Stimulated activated naive B cell treated with anti-CD40 and anti-IgM and Interleukin-4, amounts not matched to agents 10 μg/mL and 1 μg/mL and 100 μg/mL, for 72 hours (primary cell): ENCODE data around the gene TAS2R60.
"Not testable (repeated sequence)": the region's sequence is repeated elsewhere in the genome, so short reads cannot be mapped to it uniquely, and the experiment has no call there.

Experiments
- ATAC-seq, 2 donors: fragments of 150-1000 bp; cut with Tn5 transposase; replicated peaks; 2 replicates each; pipeline ENCODE4 v1.10.0; 2021; ENCODE audit warnings: moderate library complexity in 1 of 2
- DNase-seq: peaks from one replicate; pipeline ENCODE4 v3.0.0; 2021
- H3K27ac Mint-ChIP-seq: one replicate; pipeline ENCODE4 v1.8.0; 2022; ENCODE audit warnings: mild to moderate bottlenecking, mixed read lengths
- H3K27me3 Mint-ChIP-seq, 2 donors: one replicate each; pipeline ENCODE4 v1.8.0; 2022; ENCODE audit warnings: mixed read lengths in 2 of 2
- H3K36me3 Mint-ChIP-seq, 2 donors: one replicate each; pipeline ENCODE4 v1.8.0; 2022; ENCODE audit warnings: mixed read lengths in 2 of 2, mild to moderate bottlenecking in 1 of 2
- H3K4me1 Mint-ChIP-seq, 2 donors: one replicate each; pipeline ENCODE4 v1.8.0; 2022; ENCODE audit warnings: mixed read lengths in 2 of 2, mild to moderate bottlenecking in 1 of 2
- H3K4me3 Mint-ChIP-seq, 2 donors: one replicate each; pipeline ENCODE4 v1.8.0; 2022; ENCODE audit warnings: mild to moderate bottlenecking in 2 of 2, mixed read lengths in 2 of 2, moderate library complexity in 1 of 2
- H3K9me3 Mint-ChIP-seq, 2 donors: one replicate each; pipeline ENCODE4 v1.8.0; 2022; ENCODE audit warnings: mixed read lengths in 2 of 2, mild to moderate bottlenecking in 1 of 2

TAS2R60 gene

DNA sequence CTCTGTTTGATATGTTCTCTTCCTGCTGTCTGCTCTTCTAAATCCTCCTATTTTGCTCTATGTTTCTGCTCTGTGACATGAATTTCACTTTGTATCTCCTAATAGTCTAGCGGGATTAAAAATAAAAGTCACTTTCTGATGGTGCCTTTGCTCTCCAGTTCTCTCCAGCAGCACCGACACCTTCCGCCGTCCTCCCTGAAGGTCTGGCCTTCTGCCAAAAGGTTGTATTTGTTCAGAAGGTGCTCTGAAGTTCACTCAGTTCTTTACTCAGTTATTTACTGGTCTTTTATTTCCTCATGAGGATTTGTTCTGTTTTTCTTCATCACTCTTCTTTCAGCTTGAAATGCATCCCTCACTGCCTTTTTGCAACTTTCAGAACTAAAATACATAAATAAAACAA lies 23.4 kb upstream of the TAS2R60 start:
- DNase-seq (no peak), ATAC-seq (no peak)
- H3K27ac Mint-ChIP-seq: no peak overlapping the region
- no peak overlapping the region for H3K4me3 Mint-ChIP-seq
- peaks cover 32 to 40% of the 10 kb centered on the region in 2 donors for H3K27me3 Mint-ChIP-seq
- H3K36me3 Mint-ChIP-seq: no peaks in the 10 kb centered on the region
- H3K4me1 Mint-ChIP-seq: no peaks in the 10 kb centered on the region
- H3K9me3 Mint-ChIP-seq: peaks cover 0 to 3% of the 10 kb centered on the region in 2 donors

DNA sequence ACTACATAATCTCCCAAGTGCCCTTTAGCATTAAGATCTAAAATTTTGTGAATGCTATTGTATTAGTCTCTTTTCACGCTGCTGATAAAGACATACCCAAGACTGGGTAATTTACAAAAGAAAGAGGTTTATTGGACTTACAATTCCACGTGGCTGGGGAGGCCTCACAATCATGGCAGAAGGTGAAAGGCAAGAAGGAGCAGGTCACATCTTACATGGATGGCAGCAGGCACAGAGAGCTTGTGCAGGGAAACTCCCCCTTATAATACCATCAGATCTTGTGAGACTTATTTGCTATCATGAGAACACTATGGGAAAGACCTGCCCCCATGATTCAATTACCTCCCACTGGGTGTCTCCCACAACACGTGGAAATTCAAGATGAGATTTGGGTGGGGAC lies 22.6 kb upstream of the TAS2R60 start:
- H3K4me3 Mint-ChIP-seq, H3K9me3 Mint-ChIP-seq, H3K27ac Mint-ChIP-seq: not testable (repeated sequence)

DNA sequence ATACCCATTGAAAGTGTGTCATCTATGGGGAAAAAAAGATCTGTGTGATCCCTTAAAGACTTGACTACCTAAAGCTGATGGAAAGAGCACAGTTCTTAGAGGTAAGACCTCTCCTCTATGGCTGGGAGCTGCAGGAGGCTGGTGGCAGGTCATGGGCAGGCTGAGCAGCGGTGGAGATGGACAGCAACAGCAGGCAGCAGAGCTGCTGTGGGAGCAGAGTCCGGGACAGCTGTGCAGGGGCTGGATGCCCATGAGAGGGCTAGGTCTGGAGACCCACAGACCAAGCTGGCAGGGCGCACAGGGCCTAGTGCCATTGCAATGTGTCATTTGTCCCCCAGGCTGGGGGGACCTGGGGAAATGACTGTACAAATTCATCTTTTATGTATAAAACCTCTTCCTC lies 21.2 kb upstream of the TAS2R60 start:
- Mint-ChIP-seq H3K9me3 (peaks cover 0 to 3% of the 10 kb centered on the region in 2 donors), H3K4me3 (no peak overlapping the region), H3K36me3 (no peaks in the 10 kb centered on the region), H3K27ac (no peak overlapping the region), H3K27me3 (peaks cover 20 to 26% of the 10 kb centered on the region in 2 donors), H3K4me1 (no peaks in the 10 kb centered on the region)
- ATAC-seq: no peak
- DNase-seq: no peak

More for the DNA sequence above, 22.6 kb upstream of the TAS2R60 start:
- peaks cover 26 to 33% of the 10 kb centered on the region in 2 donors for H3K27me3 Mint-ChIP-seq
- not testable (repeated sequence) for H3K36me3 Mint-ChIP-seq, ATAC-seq, H3K4me1 Mint-ChIP-seq, DNase-seq

DNA sequence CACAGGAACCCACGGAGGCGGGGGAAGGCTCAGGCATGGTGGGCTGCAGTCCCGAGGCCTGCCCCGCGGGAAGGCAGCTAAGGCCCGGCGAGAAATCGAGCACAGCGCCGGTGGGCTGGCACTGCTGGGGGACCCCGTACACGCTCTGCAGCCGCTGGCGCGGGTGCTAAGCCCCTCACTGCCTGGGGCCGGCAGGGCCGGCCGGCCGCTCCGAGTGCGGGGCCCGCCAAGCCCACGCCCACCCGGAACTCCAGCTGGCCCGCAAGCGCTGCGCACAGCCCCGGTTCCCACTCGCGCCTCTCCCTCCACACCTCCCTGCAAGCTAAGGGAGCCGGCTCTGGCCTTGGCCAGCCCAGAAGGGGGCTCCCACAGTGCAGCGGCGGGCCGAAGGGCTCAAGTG lies 18.8 kb upstream of the TAS2R60 start:
- not testable (repeated sequence) for H3K4me1 Mint-ChIP-seq, H3K36me3 Mint-ChIP-seq, H3K27me3 Mint-ChIP-seq, H3K4me3 Mint-ChIP-seq, H3K27ac Mint-ChIP-seq, DNase-seq, H3K9me3 Mint-ChIP-seq, ATAC-seq

DNA sequence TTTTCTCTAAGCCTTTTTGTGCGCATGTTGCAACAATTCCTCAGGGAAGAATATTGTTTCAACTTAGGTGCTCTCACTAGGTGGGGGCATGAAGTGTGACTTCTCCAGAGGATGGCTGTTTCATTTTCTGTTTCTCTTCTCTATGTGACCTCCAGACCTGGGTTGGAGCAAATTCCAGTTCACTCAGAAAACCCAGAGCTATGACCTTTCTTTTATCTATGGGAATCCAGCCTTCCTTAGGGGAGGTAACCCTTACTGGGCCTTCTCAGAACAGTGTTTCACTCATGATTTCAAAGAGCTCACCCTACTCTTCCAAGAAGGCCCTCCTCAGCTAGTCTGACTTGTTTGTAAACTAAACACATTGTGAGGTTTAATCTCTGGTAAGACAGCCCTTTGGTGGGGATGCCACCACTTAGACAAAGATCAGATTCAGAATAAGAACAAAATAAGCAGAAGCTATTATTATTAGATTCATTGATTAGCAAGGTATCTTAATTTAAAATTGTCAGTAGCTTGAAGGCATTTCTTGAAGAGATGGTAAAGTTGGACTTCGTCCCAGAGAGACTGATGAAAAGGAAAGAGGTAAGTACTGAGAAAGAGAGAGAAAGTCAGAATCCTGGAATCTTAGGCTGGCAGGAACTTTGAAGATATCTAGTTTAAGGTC lies 16.6 kb upstream of the TAS2R60 start:
- H3K4me1 Mint-ChIP-seq: no peaks in the 10 kb centered on the region
- H3K9me3 Mint-ChIP-seq: no peaks in the 10 kb centered on the region
- DNase-seq (no peak), ATAC-seq (no peak)
- H3K4me3 Mint-ChIP-seq: no peak overlapping the region
- peaks cover 0 to 9% of the 10 kb centered on the region in 2 donors for H3K27me3 Mint-ChIP-seq
- H3K36me3 Mint-ChIP-seq: no peaks in the 10 kb centered on the region
- H3K27ac Mint-ChIP-seq: peak overlapping the region; percentile 62

DNA sequence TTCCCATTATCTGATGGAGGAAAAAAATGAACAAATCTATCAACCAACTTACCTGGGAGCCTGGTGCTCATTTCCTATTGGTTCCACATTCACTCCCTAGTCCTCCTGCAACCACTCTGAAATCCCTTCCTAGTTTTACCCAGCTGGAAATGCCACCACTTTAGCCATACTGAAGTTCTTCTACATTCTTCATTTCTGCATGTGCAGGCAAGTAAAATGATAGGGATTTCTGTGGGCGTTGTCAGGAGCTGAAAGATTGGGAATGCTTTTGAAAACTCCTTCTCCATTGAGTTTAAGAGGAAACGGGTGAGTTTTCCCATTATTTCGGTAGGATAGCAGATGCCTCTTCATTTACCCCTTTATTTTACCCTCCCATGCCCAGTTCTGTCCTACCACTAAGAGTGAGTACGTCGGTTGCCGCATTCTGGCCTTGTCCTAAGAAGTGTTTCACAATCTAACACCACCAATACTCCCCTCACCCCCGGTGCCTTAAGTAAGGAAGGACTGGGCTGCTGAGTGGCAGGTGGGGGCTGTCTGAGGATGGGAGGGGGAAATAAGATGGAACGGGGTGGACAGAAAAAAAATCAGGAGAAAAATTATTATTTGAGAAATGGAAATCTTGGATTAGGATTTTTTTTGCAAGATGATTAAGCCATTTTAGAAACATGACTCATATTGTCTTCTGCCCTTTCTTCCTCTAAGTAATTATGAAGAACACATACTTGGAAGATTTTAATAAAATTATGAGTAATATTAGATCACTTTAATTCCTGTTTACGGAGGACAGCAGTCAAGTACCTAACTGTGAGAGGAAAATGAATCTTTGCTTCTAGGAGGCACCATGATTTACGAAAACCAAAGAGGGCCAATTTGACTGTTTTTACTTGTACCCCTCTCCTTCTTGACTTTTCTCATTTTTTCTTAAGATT lies 13.2 kb upstream of the TAS2R60 start:
- H3K4me1 Mint-ChIP-seq: no peaks in the 10 kb centered on the region
- peaks cover 5 to 14% of the 10 kb centered on the region in 2 donors for H3K27me3 Mint-ChIP-seq
- no peak overlapping the region for H3K4me3 Mint-ChIP-seq
- ATAC-seq (no peak), DNase-seq (no peak)
- H3K36me3 Mint-ChIP-seq: no peaks in the 10 kb centered on the region
- H3K9me3 Mint-ChIP-seq: no peaks in the 10 kb centered on the region
- H3K27ac Mint-ChIP-seq: no peak overlapping the region

DNA sequence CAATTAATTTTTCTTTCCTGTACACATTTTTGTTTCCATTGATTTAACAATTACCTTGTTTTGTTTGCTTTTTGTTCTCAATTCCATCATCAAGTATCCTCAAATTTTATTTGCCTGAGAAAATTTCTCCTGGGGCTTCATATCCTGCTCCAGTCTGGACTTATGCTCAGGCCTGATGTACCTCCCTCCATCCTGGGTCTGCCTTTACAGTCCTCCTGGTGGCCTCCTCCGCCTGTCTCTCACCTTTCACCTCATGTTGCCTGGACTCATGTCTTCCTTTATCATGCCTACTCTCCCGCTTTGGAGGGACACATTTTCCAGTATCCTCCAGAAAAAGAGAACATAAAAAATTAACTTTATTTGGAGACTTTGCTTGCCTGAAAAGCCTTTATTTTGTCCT lies 12.1 kb upstream of the TAS2R60 start:
- no peak overlapping the region for H3K27ac Mint-ChIP-seq
- no peak overlapping the region for H3K4me3 Mint-ChIP-seq
- H3K9me3 Mint-ChIP-seq: no peaks in the 10 kb centered on the region
- peaks cover 0 to 1% of the 10 kb centered on the region in 2 donors for H3K4me1 Mint-ChIP-seq
- no peak for DNase-seq
- ATAC-seq: no peak
- no peaks in the 10 kb centered on the region for H3K36me3 Mint-ChIP-seq
- peaks cover 9 to 19% of the 10 kb centered on the region in 2 donors for H3K27me3 Mint-ChIP-seq

DNA sequence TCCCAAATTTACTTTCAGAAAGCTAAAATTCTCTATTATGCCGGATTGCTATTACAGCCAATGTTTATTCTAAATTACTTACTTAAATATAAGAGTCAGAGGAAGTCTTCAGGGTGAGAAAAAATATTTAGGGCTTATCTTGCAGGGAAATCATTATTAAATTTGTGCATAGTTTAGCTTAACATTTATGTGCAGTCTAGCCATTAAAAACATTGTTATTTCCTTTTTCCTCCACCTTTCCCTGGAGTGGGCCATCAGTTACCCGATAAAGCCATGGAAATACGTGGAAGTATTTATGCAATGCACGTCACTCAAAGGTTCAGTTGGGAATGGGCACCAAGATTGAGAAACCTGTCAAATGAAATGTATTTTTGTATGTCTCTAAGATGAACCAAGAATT lies 9.5 kb upstream of the TAS2R60 start:
- no peak overlapping the region for H3K4me3 Mint-ChIP-seq
- H3K9me3 Mint-ChIP-seq: no peaks in the 10 kb centered on the region
- peaks cover 14 to 22% of the 10 kb centered on the region in 2 donors for H3K27me3 Mint-ChIP-seq
- DNase-seq (no peak), ATAC-seq (no peak)
- no peaks in the 10 kb centered on the region for H3K36me3 Mint-ChIP-seq
- H3K4me1 Mint-ChIP-seq: peaks cover 2 to 7% of the 10 kb centered on the region in 2 donors
- H3K27ac Mint-ChIP-seq: no peak overlapping the region

DNA sequence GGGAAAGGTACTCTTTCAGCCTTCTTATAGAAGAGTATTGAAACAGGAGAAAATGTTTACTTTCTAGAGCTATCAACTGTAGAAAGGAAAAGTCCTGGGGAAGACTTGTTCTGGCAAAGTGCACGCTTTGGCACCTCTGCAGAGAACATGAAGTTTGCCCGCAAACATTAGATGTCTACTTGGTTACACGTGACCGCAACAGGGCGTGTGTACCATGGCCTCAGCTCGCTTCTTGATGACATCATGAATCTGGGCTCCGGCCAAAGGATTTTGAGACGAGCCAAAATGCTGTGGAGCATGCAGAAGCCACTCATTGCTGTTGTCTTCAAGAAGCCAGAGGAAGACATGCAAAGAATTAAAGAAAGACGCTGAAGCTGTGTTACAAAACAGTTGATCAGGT lies 8.6 kb upstream of the TAS2R60 start:
- Mint-ChIP-seq H3K9me3 (no peaks in the 10 kb centered on the region), H3K27ac (no peak overlapping the region), H3K4me1 (peaks cover 2 to 7% of the 10 kb centered on the region in 2 donors), H3K4me3 (no peak overlapping the region), H3K36me3 (no peaks in the 10 kb centered on the region), H3K27me3 (peaks cover 14 to 23% of the 10 kb centered on the region in 2 donors)
- ATAC-seq (no peak), DNase-seq (no peak)

DNA sequence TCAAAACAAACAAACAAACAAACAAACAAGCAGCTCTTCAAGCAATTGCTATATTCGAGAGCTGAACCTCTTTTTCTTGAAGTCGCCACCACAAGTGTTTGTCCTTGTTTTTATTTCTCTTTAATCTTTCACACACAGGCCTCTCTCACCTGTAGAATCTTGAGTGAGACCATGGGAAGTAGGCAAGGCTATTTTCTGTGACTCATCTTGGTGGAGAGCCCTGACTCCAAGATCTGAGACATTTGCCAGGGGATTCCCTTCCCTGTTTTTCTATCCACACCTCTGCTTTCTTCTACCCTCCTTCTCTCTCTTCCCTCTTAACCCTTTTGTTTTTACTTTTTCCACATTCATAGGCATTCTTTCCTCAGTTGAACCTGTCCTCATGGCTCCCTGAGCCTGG lies 8.0 kb upstream of the TAS2R60 start:
- Mint-ChIP-seq H3K36me3 (no peaks in the 10 kb centered on the region), H3K27me3 (peaks cover 14 to 17% of the 10 kb centered on the region in 2 donors), H3K4me1 (peaks cover 2 to 7% of the 10 kb centered on the region in 2 donors), H3K4me3 (no peak overlapping the region), H3K9me3 (no peaks in the 10 kb centered on the region), H3K27ac (no peak overlapping the region)
- ATAC-seq (no peak), DNase-seq (no peak)

DNA sequence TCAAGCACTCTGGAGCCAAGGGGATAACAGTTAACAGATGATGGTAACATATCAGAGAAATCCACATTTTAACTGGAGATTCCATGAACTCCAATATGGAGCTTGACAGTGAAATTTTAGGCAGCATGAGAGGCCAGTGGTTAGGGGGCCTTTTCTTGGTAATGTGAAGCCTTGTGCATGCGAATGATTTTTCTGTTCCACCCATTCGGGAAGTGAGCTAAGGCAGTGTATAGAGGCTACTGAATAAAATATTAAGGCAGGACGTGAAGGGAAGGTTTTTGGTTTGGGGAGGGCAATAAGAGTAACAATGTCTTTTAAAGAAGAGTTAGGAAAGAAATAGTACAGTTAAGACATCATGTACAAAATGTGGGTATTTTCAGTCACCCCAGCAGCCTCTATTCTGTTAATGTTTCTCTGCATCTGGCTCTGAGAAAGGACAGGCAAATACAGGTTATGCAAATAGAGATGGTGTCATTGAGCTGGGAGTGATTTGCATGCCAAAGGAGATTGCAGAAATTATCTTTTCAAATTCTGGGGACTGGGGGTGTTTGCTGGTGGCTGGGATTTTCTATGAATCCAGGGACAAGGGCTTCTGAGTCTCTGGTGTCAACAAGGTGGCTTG lies 6.8 kb upstream of the TAS2R60 start:
- no peaks in the 10 kb centered on the region for H3K36me3 Mint-ChIP-seq
- H3K27me3 Mint-ChIP-seq: peaks cover 13 to 14% of the 10 kb centered on the region in 2 donors
- ATAC-seq (no peak), DNase-seq (no peak)
- H3K27ac Mint-ChIP-seq: no peak overlapping the region
- H3K4me3 Mint-ChIP-seq: no peak overlapping the region
- peaks cover 2 to 7% of the 10 kb centered on the region in 2 donors for H3K4me1 Mint-ChIP-seq
- H3K9me3 Mint-ChIP-seq: no peaks in the 10 kb centered on the region

DNA sequence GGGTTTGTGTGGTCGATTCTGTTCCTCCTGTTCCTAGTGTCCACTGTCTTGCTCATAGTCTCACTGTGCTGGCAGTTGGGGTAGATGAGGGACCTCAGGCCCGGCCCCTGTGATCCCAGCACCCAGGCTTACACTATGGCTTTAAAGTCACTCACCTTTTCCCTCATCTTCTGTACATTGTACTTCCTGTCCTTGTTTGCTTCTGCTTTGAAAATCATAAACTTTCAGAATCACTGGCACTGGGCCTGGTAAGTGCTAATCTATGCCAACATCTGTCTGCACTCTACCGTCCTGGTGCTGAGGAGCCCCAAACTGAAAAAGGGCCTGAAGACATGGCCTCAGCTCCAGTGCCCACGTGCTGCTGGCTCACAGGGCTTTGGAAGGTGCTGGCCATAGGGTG lies 5.7 kb upstream of the TAS2R60 start:
- ATAC-seq (peak in 1 of 2 donors; percentile 21), DNase-seq (no peak)
- peaks cover 8 to 10% of the 10 kb centered on the region in 2 donors for H3K27me3 Mint-ChIP-seq
- no peak overlapping the region for H3K27ac Mint-ChIP-seq
- no peak overlapping the region for H3K4me3 Mint-ChIP-seq
- no peaks in the 10 kb centered on the region for H3K36me3 Mint-ChIP-seq
- no peaks in the 10 kb centered on the region for H3K9me3 Mint-ChIP-seq
- H3K4me1 Mint-ChIP-seq: peaks cover 2 to 7% of the 10 kb centered on the region in 2 donors

DNA sequence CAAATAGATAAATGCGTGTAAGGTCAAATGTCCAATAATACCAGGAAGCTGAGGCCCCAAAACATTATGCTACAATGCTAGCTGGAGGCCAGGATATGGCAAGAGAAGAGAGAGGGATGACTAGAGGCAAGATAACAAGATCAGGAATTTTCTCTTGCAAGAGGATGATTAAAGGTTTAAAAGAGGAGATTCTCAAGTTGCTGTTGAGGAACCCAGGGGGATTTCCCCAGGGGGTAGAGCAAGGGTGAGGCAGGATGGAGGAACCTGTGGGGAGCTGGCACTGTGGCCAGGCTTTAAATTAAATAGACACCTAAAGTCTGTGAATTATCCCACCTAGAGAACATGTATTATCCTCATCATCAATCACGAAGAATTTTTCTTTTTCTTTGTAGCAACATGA lies 3.4 kb upstream of the TAS2R60 start:
- ATAC-seq (no peak), DNase-seq (no peak)
- Mint-ChIP-seq H3K27me3 (peaks cover 8 to 10% of the 10 kb centered on the region in 2 donors), H3K4me3 (no peak overlapping the region), H3K4me1 (peaks cover 2 to 7% of the 10 kb centered on the region in 2 donors), H3K9me3 (no peaks in the 10 kb centered on the region), H3K36me3 (no peaks in the 10 kb centered on the region), H3K27ac (no peak overlapping the region)

DNA sequence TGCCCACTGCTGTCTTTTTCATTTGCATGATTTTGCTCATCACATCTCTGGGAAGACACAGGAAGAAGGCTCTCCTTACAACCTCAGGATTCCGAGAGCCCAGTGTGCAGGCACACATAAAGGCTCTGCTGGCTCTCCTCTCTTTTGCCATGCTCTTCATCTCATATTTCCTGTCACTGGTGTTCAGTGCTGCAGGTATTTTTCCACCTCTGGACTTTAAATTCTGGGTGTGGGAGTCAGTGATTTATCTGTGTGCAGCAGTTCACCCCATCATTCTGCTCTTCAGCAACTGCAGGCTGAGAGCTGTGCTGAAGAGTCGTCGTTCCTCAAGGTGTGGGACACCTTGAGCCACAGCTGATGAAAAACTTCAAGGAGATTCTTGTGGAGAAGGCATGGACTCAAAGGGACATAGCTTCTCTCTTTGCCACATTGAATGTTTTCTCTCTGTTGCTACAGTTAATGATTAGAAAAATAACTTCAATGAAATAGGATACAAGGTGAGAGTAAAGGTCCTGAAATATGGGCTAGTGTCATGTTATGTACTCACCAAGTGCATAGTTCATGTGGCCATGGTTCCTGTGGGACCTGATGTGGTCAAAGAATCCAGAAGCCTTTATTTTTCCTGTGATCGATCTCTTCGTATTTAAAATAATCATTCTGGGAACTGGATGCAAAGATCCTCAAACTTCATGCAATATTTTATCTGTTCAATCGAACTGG lies 970 bp downstream of the TAS2R60 start:
- ATAC-seq: no peak
- Mint-ChIP-seq H3K27me3 (no peaks in the 10 kb centered on the region), H3K9me3 (no peaks in the 10 kb centered on the region), H3K27ac (no peak overlapping the region), H3K36me3 (no peaks in the 10 kb centered on the region), H3K4me3 (no peak overlapping the region), H3K4me1 (no peaks in the 10 kb centered on the region)
- DNase-seq: no peak
